NCI-H69 (cell line): ENCODE results near the gene VASN.

Experiments
- DNase-seq: peaks from one replicate; lab custom pipeline; 2025; lab: John Stamatoyannopoulos, UW

Gene VASN

DNA sequence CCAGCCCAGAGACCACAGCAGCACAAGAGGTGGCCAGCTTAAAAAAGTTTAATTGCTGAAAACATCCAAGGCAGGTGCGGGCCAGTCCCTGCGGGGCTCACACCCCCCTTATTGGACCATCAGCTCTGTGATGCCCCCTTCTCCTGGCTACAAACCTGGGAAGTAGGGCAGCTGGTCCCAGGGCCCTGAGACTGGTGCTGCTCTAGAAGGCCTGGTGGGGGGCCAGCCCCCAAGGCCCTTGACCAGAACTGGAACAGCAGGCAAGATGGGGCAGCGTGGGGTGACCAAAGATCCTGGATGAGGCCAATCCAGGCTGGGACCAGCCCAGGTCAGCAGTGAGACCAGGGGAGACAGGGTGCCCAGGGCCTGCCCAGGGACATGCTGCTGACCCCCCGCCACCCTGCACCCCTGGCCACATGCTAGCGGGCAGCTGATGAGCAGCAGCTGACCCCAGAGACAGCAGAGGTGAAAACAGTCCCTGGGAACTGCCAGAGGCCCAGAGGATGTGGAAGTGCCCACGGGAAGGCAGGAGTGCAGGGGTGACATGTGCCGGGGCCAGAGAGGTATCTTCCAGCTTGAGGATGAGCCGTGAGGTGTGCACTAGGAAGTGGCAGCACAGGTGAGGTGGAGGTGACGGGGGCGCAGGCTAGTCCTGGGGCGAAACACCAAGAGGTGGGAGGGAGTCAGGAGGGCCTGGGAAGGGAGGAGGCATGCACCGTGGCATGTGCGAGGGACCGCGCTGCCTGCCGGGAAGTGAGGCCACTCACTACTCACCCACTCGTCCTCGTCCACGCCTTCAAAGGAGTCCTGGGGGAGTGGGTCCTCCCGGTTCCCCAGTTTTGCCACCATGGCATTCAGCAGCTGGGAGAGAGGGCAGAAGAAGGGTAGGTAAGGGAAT lies 16.9 kb upstream of the VASN start:
- DNase-seq: no peak

GRCh38 chr16:4356820-4357219 lies 14.8 kb upstream of the VASN start:
- DNase-seq: no peak

- DNase-seq: no peak
These were observed 13.4 kb upstream of the VASN start for GRCh38 chr16:4358236-4358635.

DNA sequence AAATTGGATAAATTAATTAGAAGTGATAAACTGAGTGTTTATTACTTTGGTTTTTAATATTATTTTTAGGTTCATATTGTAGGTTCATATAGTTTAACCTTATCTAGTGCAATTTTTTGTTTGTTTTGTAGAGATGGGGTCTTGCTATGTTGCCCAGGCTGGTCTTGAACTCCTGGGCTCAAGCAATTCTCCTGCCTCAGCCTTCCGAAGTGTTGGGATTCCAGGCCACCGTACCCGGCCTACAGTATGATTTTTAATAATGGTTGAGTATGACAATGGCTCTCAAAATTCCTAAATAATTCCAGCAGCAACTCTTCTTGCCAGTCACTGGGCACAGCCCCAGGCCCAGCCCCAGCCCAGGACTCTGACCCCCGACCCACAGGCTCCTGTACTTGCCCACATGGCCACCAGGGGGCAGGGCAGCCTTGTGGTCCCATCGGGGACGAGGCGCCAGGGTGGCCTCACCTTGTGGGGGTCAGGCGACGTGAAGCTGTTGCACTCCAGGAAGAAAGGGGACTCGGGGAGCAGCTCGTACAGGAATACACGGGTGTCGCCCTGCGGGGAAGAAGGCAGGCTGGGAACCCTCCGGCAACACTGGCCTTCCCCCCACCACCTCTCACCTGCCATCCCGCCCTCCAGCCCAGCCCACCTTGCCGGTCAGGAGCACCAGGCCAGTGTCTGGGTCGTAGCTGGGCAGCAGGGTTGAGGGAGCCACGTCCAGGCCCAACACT lies 12.7 kb upstream of the VASN start:
- peak; percentile 56 for DNase-seq

- no peak for DNase-seq
These were observed 11.7 kb upstream of the VASN start for GRCh38 chr16:4359914-4360313.

GRCh38 chr16:4360538-4361021 lies 11.1 kb upstream of the VASN start:
- peak; percentile 53 for DNase-seq

DNA sequence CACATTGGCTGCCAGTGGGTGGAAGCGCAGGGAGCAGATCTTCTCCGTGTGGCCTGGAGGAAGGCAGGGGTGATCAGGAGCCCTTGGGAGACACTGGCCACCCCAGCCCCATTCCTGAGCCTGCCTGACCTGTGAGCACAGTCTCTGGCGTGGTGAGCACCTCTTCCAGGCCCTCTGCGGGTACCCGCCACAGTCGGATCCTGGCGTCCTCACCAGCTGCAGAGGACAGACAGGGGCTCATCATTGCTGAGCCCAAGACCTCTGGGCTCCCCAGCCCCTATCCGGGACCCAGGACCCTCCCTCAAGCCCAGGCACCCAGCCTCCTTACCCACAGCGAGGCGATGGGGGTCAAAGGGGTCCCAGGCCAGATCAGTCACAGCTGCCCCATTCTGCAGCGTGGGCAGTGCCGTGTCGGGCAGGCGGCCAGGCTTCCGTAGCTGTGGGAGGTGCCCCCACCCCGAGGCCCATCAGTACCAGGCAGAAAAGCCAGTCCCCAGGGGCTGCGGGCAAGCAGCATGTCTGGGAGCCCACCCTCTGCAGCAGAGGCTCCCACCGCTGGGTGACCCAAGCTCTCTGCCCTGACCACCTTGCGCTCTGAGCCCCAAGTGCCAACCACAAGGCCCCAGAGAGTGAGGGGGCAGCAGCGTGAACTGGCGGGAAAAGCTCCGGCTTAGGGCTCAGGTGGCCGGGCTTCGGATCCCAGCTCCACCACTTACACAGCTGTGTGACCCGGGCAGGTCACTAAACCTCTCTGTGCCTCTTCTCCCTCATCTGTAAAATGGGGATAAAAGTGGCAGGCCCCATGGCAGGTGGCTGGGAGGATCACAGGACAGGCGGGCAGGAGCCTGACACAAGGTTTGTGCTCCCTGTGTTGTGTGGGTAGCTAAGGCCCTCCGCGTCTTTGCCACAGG lies 10.4 kb upstream of the VASN start:
- DNase-seq: no peak

DNA sequence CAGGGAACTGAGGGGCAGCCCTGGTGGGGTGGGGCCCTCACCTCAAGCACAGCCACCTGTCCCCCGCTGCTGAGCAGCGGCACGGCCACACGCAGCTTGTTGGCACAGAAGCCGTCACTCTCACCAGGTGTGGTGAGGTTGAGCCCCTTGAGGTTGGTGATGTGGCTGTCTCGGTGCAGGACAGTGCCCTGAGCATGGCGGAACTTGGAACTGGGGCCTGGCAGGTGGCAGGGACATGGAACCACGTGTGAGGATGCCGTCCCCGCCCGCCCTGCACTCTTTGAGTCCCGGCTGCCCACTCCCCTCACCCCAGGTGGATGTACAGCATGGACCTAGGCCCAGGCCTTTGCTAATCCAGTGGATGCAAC lies 9.7 kb upstream of the VASN start:
- DNase-seq: no peak

DNA sequence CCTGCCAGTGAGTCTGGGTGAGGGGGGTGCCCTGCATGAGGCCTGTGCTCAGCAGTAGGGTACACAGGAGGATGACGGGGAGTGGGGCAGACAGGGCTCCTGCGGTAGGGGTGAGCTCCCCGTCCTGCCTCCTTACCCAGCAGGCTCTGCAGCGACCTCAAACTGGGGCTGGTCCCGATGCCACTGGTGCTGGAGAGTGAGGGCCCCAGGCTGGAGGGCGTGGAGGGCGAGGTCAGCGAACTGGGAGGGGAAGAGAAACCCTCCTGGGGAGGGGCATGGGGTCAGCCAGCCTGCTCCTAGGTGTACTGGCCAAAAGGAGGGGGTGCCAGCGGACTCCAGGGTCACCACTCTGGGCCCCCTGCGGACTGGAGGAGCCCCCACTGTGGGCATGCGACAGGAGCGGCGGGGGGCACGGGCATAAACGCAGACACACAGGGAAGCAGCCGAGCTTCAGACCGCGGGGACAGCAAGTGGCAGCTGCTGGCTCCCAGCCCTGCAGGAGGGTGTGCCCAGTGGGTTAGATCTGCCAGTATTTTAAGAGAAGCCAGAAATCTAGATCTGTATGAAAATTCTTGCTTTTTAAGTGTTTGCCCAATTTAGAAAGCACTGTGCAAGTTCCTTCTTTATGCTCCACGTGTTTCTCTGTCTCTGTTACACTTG lies 9.0 kb upstream of the VASN start:
- DNase-seq: no peak

DNA sequence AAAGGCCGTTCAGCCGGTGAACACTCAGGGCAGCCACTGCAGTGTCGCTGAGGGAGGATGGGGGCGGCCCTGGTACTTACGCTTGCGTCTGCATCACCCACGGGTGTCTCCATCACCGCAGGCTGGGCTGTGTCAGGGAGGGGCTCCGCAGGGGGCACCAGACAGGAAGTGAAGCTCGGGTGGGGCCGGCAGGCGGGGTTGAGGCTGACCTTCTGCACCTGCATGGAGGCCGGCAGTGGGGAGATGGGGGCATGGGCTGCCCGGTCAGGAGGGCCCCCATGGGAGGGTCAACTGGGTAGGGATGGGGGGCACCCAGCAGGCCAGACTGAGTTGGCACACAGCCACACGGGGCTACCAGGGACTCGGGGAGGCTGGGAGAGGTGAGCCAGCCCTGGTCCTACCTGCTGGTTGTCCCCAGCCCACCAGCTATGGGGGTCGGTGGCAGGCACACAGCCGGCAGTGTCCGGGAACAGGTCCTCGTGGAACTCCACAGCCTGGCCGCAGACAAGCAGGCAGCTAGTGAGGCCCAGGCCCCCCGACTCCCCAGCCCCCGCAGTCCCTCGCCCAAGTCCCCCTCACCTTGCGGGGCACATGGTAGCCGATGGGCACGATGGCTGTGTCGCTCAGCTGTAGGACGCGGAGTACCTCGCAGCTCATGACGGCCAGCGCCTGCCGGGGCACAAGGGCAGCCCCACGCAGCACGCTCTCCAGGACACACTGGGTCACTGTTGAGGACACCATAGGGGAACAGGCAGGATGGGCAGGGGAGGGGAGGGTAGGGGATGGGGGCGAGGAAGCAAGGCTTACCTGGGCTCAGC lies 7.2 kb upstream of the VASN start:
- DNase-seq: no peak

DNA sequence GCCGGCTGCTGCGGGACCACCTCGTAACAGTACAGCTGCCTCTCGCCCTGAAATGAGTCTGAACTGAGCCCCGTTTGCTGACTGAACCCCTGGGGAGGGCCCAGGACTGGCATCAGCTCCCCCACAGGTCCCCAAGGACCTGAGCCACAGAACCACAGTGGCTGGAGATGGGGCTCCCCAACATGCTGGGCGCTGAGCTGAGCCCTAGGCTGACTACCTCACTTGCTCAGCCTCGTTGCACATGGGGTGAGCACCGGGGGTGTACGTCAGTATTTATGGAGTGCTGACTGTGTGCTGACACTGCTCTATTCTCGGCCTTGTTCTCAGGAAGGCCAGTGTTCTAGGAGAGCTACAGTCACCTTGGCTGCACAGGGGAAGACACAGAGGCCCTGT lies 6.6 kb upstream of the VASN start:
- no peak for DNase-seq

DNA sequence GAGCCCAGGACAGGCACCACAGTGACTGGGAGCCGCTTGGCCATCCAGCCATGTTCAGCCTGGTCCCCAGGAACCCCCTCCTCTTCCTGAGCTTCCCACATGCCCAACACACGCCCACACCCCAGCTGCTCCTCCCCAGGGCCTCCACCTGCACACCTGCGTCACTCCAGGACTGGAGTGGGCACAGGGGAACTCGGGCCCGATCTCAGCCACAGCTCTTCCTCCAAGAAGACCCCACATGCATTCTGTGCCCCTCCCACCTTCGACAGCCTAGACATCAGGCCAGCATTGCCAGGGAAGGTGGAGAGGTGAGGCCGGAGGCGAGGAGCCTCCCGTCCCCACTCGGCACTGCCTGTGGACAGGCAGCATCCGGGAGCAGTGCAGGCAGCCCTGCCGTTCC lies 6.0 kb upstream of the VASN start:
- DNase-seq: no peak

DNA sequence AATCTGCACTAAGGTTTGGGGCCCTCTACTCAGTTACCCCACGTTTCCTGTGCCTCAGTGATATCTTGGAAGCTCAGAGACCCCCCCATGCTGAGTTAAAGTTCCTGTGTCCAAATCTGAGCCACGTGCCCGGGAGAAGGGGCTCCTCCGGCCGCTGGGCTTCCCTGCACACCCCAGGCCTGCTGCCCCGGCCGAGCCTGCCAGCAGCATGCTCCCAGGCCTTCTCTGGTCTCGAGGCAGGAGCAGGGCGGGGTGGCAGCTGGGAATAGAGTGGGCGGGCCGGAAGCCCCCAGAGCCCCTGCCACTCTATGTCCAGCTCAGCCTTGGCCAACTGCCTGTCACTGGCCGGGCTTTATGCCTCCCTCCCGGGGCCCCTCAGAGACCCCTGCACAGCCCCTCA lies 5.6 kb upstream of the VASN start:
- DNase-seq: no peak

- no peak for DNase-seq
These were observed 4.2 kb upstream of the VASN start for GRCh38 chr16:4367393-4367856.

- peak; percentile 32 for DNase-seq
These were observed 2.5 kb upstream of the VASN start for GRCh38 chr16:4369007-4369733.

DNA sequence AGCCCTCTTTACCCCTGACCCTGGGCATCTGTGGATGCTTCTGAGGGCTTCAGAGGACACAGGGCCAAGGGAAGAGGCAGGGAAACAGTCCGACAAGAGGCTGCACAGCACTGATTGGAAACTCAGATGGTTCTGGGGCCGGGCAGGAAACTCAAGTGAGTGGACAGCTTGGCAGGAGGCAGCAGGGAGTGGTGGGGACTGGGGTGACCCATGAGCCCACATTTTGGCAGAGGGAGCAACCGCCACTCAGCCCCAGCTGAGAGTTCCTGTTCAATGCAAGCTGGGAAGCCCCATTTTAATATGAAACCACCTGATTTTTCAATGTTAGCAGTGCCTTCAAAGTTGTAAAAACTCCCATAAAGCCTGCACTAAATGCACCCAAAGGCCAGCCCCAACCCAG lies 1.5 kb upstream of the VASN start:
- no peak for DNase-seq

DNA sequence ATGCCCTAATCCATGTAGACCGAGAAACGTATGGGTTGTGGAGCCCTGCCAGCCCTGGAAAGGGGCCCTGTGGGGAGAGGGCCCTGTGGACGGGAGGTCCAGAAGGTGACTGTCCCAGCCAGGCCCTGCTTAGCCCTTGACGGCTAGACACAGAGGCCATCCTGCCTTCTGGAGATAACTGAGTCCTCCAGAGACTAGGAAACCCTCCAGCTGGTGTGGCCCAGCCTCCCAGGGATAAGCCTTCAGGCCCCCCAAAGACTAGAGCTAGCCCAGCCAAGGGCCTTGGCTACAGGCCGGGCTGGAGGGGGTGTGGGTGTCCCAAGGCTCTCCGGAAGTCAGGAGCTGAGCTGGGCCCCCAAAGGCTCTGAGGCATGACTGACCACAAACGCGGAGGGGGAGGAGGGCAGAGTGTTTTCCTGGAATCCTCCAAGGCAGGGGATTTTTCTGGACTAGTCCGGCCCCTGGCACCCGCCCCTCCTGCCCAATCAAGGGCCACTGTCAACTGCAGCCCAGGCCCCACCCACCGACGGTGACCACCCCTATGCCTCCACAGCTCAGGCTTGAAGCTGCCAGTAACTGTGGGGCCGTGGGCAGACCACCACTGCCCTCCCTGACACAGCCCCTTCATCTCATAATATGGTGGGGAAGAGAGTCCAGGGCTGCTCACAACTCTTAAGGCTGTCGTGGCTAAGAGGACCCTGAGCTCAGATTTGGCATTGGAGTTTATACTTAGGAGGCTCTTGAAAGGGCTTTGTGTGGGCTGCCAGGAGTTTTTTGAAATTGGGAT lies 885 bp upstream of the VASN start:
- DNase-seq: no peak

- DNase-seq: peak; percentile 50
These were observed 441 bp downstream of the VASN start for GRCh38 chr16:4372001-4372577.
